Measurements from ENCODE around the gene PHACTR2.
"Not testable (repeated sequence)": the region's sequence is repeated elsewhere in the genome, so short reads cannot be mapped to it uniquely, and the experiment has no call there.

Gene PHACTR2

GRCh38 chr6:143873600-143873999 lies 195.8 kb downstream of the PHACTR2 start:
- DNase-seq: not testable (repeated sequence)

GRCh38 chr6:143874503-143874902 lies 196.7 kb downstream of the PHACTR2 start:
- not testable (repeated sequence) for DNase-seq

DNA sequence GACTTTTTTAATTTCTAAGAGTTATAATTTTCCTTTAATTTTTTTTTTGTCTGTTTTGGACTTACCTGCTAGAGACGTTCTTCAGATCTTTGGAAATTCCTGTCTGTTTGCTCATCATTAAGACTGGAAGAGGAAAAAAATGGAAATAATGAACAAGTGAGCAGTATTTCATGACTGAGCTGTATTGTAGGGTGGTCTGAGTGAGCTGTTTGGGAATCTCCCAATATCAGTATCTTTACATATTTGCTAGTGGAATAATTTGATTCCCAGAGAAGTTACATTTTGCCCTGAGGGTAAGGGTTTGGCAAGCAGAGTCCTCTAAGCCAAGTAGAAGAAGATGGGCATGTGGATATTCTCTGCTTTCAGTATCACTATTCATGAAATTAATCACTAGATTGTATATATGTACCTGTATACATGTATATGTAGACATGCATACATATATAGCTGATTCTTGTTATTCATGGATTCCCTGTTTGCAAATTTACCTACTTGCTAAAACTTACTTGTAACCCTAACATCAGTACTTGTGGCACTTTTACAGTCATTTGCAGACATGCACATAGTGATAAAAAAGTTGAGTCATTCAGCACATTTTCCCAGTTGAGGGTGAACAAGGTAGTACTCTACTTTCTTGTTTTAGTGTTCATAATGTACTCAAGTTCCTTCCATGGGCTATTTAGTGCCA lies 200.0 kb downstream of the PHACTR2 start:
- no peak for DNase-seq

DNA sequence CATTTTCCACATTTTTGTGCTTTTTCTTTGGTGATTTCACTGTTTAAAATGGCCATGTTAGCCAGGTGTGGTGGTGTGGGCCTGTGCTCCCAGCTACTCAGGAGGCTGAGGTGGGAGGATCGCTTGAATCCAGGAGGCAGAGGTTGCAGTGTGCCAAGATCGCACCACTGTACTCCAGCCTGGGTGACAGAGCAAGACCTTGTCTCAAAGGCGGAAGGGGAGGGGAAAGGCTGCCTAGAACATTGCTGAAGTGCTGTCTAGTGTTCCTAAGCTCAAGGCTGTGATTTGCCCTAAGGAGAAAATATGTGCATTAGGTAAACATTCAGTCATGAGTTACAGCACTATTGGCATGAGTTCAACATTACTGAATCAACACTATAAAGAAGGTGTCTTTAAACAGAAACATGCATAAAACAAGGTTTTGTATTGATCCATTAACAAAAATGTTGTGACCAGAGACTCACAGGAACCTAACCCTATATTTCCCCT lies 200.6 kb downstream of the PHACTR2 start:
- no peak for DNase-seq

DNA sequence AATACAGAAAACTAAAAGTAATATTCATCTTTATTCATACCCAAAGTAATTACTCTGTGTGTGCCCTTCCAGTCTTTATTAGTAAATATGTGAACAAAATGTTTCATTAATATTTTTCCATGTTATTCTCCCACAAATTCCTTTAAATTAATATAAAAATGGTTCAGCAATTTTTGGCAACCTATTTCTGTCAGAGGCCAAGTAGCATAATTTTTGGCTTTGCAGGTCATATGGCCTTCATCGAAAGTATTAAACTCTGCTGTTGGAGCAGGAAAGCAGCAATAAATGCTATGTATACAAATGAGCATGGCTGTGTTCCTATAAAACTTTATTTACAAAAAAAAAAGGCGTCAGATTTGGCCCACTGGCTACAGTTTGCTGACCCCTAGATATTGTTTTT lies 202.6 kb downstream of the PHACTR2 start:
- DNase-seq: no peak
